ENCODE results near the gene RHBDL2.
"Not testable (repeated sequence)": the region's sequence is repeated elsewhere in the genome, so short reads cannot be mapped to it uniquely, and the experiment has no call there.

The RHBDL2 gene

DNA sequence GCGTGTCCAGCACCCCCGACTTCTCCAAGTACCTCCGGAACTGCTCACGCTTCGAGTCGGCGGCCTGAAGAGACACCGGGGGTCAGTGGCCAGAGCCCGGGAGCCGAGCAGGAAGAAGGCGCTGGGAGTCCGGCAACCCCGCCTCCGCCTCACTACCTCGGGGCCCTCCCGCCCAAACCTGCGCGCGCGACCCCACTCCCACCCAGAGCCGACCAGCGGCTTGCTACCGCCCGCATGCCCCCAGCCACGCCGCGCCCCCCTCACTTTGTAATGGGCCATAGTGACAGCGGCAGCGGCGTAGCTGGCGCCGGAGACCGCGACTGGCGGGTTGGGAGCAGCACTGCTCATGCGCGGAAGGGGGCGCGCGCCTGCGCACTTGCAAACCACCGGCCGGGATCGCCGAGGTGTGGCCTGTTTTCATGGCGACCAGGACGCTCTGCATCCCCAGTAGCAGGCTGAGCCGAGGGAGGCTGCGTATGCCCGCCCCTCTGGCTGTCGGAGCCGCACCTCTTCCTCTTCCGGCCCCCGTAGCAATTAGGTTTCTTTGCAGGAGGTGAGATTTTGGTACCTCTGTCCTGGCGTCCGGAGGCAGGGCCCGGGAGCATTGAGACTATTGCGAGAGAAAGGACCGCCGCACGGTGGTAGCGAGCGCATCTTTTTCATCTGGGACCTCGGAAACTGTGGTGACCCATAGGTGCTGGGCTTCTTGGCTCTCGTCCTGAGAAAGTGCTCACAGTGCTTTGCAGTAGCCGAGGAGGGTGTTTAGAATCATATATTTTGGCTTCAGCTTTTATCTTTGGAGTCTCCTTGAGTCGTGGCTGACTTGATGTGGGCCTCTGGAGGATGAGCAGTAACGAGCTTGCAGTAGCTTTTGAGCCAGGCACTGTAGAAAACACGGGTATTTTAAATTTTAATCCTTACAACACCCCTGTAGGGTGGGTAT lies 68.3 kb downstream of the RHBDL2 start, which contains the start of gene MYCBP:
Gene MYCBP (minus strand): TSS at position 322 of the 943 bp plus-strand sequence. CDS start 43 bp downstream, at position 279.
- peak; percentile 94 to 96 for DNase-seq

- DNase-seq = peak; percentile 43
Measured at GRCh38 chr1:38872401-38873026, 69.1 kb downstream of the RHBDL2 start.

DNA sequence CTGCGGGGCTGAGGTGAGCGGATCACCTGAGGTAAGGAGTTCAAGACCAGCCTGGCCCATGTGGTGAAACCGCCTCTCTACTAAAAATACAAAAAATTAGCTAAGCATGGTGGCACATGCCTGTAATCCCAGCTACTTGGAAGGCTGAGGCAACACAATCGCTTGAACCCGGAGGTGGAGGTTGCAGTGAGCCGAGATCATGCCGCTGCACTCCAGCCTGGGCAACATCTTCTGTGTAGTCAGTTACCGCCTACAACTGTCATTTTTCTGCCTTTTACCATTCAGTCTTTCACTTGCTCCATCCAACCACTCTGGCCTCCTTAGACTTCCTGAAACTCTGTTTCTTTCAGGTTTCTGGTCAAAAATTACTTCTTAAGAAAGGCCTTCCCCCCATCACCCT lies 70.6 kb downstream of the RHBDL2 start:
- no peak for DNase-seq

DNA sequence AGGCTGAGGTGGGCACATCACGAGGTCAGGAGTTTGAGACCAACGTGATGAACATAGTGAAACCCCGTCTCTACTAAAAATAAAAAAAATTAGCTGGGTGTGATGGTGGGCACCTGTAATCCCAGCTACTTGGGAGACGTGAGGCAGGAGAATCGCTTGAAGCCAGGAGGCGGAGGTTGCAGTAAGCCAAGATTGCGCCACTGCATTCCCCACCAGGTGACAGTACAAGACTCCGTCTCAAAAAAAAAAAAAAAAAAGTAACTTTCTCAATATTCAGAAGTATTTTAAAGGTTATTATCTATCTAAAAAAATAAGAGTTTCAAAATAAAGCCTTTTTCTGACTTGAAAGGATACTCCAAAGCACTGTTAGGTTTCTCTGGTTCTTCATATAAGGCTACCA lies 74.4 kb downstream of the RHBDL2 start:
- no peak for DNase-seq

GRCh38 chr1:38865112-38865715 lies 76.4 kb downstream of the RHBDL2 start:
- DNase-seq = no peak

GRCh38 chr1:38860454-38860795 lies 81.2 kb downstream of the RHBDL2 start:
- DNase-seq = no peak

GRCh38 chr1:38859561-38860453 lies 81.8 kb downstream of the RHBDL2 start, which contains the start of gene RRAGC:
Gene RRAGC, minus strand, starts transcription at chr1:38859772. Its CDS starts 126 bp downstream, at chr1:38859646.
- peak; percentile 98 for DNase-seq

- peak; percentile 66 to 75 for DNase-seq
Measured at GRCh38 chr1:38858833-38859560, 82.6 kb downstream of the RHBDL2 start.

GRCh38 chr1:38852780-38853179 lies 88.8 kb downstream of the RHBDL2 start:
- DNase-seq = peak in 1 of 2 experiments; percentile 27

DNA sequence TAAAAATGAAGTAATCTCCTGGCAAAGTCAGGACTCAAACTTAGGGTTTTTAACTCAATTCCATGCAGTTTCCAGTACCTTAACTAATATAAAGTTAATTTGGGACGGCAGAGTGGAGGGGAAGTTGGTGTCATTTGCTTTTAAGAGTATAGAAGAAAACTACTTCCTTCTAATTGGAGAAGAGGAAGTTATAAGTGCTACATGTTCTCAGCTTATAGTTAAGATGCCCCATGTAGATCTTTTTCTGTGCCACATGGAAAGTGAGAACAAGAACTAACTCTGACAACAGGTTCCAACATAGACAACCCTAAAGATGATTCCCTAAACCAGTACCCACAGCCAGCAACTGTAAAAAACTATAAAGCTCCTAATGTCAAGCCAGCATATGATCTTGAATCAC lies 93.6 kb downstream of the RHBDL2 start:
- DNase-seq = no peak

DNA sequence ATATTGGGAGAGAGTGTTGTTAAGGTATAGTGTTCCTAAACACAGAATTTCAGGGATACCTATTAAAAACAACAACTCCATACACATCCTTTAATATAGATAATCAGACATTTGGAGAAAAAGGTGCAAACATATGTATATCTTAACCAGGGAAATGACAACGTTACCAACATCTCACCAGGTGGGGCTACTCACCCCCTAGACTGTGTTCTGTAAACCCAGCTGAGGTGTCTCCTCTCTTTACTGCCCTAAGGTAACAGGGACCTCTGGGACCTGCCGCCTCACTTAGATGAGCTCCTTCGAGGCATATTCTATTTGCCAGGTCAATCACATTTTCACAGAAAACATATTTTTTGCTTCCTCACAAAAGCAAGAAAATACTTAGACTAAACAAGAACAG lies 95.4 kb downstream of the RHBDL2 start:
- DNase-seq = no peak

GRCh38 chr1:38845088-38845487 lies 96.5 kb downstream of the RHBDL2 start:
- DNase-seq = not testable (repeated sequence)

GRCh38 chr1:38840281-38840680 lies 101.3 kb downstream of the RHBDL2 start:
- DNase-seq = no peak

GRCh38 chr1:38839363-38839762 lies 102.3 kb downstream of the RHBDL2 start:
- no peak for DNase-seq

DNA sequence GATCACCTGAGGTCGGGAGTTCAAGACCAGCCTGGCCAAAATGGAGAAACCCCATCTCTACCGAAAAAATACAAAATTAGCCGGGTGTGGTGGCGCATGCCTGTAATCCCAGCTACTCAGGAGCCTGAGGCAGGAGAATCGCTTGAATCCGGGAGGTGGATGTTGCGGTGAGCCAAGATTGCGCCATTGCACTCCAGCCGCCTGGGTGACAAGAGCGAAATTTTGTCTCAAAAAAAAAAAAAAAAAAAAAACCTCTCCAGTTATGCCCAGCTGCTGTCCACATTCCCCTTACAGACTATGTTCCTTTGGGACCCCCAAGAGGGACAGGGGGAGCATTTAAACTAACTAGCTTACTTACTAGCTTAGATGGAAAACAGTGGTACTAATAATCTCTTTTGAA lies 105.3 kb downstream of the RHBDL2 start:
- DNase-seq = not testable (repeated sequence)

Measured in activated CD4-positive, alpha-beta T cell treated with anti-CD3 and anti-CD28 coated beads, Interleukin-2, amount 50 U/mL, for 48 hours (primary cell).